22Rv1 (cell line): ENCODE measurements around the gene ARSJ.
"Not testable (repeated sequence)": the region's sequence is repeated elsewhere in the genome, so short reads cannot be mapped to it uniquely, and the experiment has no call there.

ENCODE experiments used
- ZFX ChIP-seq: fragments of 450-650 bp; IDR thresholded peaks from 2 replicates; pipeline ENCODE4 v1.6.1; 2017; ENCODE audit warnings: antibody characterized with exemption, borderline replicate concordance
- TF ChIP-seq, protein P1 (sequence below): fragments of 450-650 bp; IDR thresholded peaks from 2 replicates; pipeline ENCODE4 v1.5.1; 2017; ENCODE audit warnings: mild to moderate bottlenecking

DNA sequence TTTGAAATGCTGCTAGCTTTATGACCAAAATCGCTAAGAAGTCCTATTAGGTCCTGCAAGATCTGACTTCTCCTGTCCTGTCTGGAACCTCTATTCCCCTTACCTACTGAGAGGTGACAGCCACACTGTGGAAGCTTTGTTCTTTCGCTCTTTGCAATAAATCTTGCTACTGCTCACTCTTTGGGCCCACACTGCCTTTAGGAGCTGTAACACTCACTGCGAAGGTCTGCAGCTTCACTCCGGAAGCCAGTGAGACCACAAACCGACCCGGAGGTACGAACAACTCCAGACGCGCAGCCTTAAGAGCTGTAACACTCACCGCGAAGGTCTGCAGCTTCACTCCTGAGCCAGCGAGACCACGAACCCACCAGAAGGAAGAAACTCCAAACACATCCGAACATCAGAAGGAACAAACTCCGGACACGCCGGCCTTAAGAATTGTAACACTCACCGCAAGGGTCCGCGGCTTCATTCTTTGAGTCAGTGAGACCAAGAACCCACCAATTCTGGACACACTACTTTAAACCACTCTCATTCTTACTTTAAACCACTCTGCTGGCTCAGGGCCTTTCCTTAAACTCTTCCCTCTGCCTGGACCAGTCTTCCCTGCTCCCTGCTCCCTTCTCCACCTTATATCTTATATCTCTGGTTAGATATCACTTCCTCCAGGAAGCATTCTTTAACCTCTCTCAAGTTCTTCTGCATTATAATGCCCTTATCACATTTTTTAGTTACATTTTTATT is 25.2 kb upstream of the ARSJ start:
- TF ChIP-seq, protein P1, sequence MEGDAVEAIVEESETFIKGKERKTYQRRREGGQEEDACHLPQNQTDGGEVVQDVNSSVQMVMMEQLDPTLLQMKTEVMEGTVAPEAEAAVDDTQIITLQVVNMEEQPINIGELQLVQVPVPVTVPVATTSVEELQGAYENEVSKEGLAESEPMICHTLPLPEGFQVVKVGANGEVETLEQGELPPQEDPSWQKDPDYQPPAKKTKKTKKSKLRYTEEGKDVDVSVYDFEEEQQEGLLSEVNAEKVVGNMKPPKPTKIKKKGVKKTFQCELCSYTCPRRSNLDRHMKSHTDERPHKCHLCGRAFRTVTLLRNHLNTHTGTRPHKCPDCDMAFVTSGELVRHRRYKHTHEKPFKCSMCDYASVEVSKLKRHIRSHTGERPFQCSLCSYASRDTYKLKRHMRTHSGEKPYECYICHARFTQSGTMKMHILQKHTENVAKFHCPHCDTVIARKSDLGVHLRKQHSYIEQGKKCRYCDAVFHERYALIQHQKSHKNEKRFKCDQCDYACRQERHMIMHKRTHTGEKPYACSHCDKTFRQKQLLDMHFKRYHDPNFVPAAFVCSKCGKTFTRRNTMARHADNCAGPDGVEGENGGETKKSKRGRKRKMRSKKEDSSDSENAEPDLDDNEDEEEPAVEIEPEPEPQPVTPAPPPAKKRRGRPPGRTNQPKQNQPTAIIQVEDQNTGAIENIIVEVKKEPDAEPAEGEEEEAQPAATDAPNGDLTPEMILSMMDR: not testable (repeated sequence)
- not testable (repeated sequence) for TF ChIP-seq ZFX
